Measurements from ENCODE around the gene ARMH4. TPM values are rescaled to one million over a fixed set of nuclear protein-coding genes. Genes with fewer than 3 reads are reported as not detected.

Gene ARMH4
- total RNA-seq, 1 experiment from 2014 or later = 42.6 TPM

GRCh38 chr14:58145936-58146335, 6.1 kb downstream of the ARMH4 start:
- no peak overlapping the region for H3K14ac ChIP-seq (ENCODE audit: insufficient read depth, low read length)
- H3K23ac ChIP-seq (ENCODE audit: insufficient read length, low read depth, low read length) = no peak overlapping the region
- no peak overlapping the region for H4K5ac ChIP-seq (ENCODE audit: insufficient read length, low read depth, low read length)
- no peaks in the 10 kb centered on the region for H3K79me1 ChIP-seq (ENCODE audit: insufficient read depth, low read depth, low read length, poor library complexity, severe bottlenecking)
- no peak overlapping the region for H3K4ac ChIP-seq (ENCODE audit: low read depth, low read length)
- no peak for TF ChIP-seq CTCF (conservative IDR thresholded peaks at IDR 0.05)
- no peak overlapping the region for H2BK12ac ChIP-seq (ENCODE audit: insufficient read length, low read depth, low read length)
- H3K79me2 ChIP-seq (ENCODE audit: insufficient read depth, low read length) = no peaks in the 10 kb centered on the region
- H3K23me2 ChIP-seq (ENCODE audit: insufficient read length, low read depth, low read length, poor library complexity, severe bottlenecking) = peaks cover 1% of the 10 kb centered on the region
- no peak for DNase-seq
- H4K8ac ChIP-seq (replicated peaks; ENCODE audit: insufficient read length, low read depth, low read length) = no peak overlapping the region
- H3K18ac ChIP-seq (ENCODE audit: insufficient read length, low read depth, low read length) = no peak overlapping the region
- no peak overlapping the region for H2BK5ac ChIP-seq (ENCODE audit: insufficient read length, low read length)
- Mint-ChIP-seq H3K4me3 (no peak overlapping the region), H3K36me3 (ENCODE audit: insufficient read depth in 1 of 3, low read depth in 3 of 3) (peaks cover 0 to 13% (median 2%) of the 10 kb centered on the region in 3 experiments; a peak in 2 of 7 replicates), H3K27ac (no peak overlapping the region), H3K27me3 (ENCODE audit: low read depth) (peaks cover 12% of the 10 kb centered on the region), H3K9me3 (no peaks in the 10 kb centered on the region), H3K4me1 (peaks cover 48 to 50% of the 10 kb centered on the region in 2 experiments)
- H2BK15ac ChIP-seq (ENCODE audit: low read depth, low read length) = no peak overlapping the region
- no peak overlapping the region for H4K91ac ChIP-seq (ENCODE audit: insufficient read length, low read depth, low read length)
- no peak overlapping the region for H3K9ac ChIP-seq (ENCODE audit: extremely low read depth, insufficient read length, low read length)
- H3K27me3 ChIP-seq (ENCODE audit: insufficient read depth, low read length) = peaks cover 3% of the 10 kb centered on the region; the same call in 1 of the 2 replicates
- no CpG with 5 or more reads among the region's 1 CpG for WGBS (ENCODE audit: extremely low coverage, insufficient read length, low lambda C conversion rate)
- H3K9me3 ChIP-seq (ENCODE audit: control insufficient read depth, low read depth, low read length) = no peaks in the 10 kb centered on the region
- H2BK120ac ChIP-seq (ENCODE audit: low read depth, low read length, poor library complexity, severe bottlenecking) = no peak overlapping the region
- H3K4me2 ChIP-seq (ENCODE audit: insufficient read depth, insufficient read length, low read length) = no peak overlapping the region
- no peak overlapping the region for H2AFZ ChIP-seq (ENCODE audit: low read length)
- peaks cover 2% of the 10 kb centered on the region; the same call in 1 of the 2 replicates for H3K4me1 ChIP-seq (ENCODE audit: insufficient read depth, low read length)
- no peak overlapping the region for H2AK5ac ChIP-seq (ENCODE audit: insufficient read length, low read length)
- no peak overlapping the region for H3K56ac ChIP-seq (ENCODE audit: insufficient read length, low read depth, low read length)
- no peak overlapping the region for H3T11ph ChIP-seq (ENCODE audit: low read length)
- H2BK20ac ChIP-seq (ENCODE audit: low read depth, low read length, poor library complexity, severe bottlenecking) = no peak overlapping the region
- H3K27ac ChIP-seq (ENCODE audit: insufficient read length, low read depth, low read length) = no peak overlapping the region
- no peaks in the 10 kb centered on the region for H4K20me1 ChIP-seq (ENCODE audit: control insufficient read depth, insufficient read depth, insufficient read length)

Data from H9 (cell line).